Measurements from ENCODE around the gene MTA2. TPM values are rescaled to one million over a fixed set of nuclear protein-coding genes. Genes with fewer than 3 reads are reported as not detected.
A peak's percentile ranks its signal among the peaks of the same experiment; 100 is the strongest.

Gene MTA2
- total and polyA plus RNA-seq, 10 of the 15 experiments (the other 5 are each of a cell fraction or from before 2014, with no cell fraction given) = 6.7 to 201 (median 113) TPM

DNA sequence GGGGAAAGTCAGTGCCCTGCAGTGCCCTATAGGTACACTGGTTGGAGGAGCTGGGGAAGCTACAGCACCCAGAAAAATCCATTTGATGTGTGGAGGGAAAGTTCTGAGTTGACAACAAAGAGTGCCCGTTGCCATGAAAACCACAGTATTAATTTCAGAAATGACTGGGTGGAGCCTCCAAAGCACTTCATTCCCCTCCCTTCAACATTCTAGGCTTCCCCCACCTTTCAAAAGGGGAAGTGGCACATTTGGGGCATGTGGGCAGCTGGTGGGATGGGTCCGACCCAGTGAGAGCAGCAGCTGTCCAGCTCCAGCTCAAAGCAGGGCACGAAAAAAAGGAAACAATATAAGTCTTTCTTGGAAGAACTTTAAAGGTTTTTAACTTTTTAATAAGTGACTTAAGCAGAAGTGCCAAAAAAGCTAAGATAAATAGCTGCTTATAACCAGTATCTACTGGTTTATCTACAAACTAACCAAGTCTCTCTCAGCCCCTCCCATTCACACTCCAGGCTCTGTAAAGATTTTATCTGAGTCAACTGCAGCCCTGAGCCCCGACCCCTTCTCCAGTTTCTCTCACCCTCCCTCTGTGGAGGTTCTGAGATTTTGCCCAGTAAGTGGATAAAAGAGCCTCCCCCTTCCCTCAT, 46.1 kb downstream of the MTA2 start:
- RAD21 ChIA-PET (ENCODE audit: unreplicated experiment) = interaction anchor here (0.9 to 13.9 kb wide), 9 partner anchors 10 to 286 kb away, joined by 3 to 313 read pairs (median 4); partner anchors contain the start of genes AHNAK, C11orf98, CSKMT and EEF1G
- Histone ChIP-seq H3K9ac (ENCODE audit: control insufficient read depth, insufficient read depth, low read length) (peak overlapping the region; percentile 82), H3K9me3 (replicated peaks; ENCODE audit: control insufficient read depth, insufficient read depth, low read length) (no peaks in the 10 kb centered on the region), H3K4me3 (peak overlapping the region; percentile 42), H3K27ac (ENCODE audit: control insufficient read depth, insufficient read depth) (peak overlapping the region; percentile 99), H4K20me1 (ENCODE audit: control insufficient read depth, insufficient read depth) (no peaks in the 10 kb centered on the region), H2AFZ (ENCODE audit: control insufficient read depth, low read depth, low read length) (no peak overlapping the region), H3K36me3 (ENCODE audit: control insufficient read depth in 2 of 2, insufficient read depth in 2 of 2, low read length in 1 of 2) (peaks cover 8 to 12% of the 10 kb centered on the region in 2 experiments; a peak in 3 of 4 replicates), H3K4me1 (ENCODE audit: control insufficient read depth, insufficient read depth, low read length) (peaks cover 91% of the 10 kb centered on the region), H3K4me2 (ENCODE audit: control insufficient read depth, insufficient read depth) (peak overlapping the region; percentile 86), H3K79me2 (ENCODE audit: control insufficient read depth, insufficient read depth, low read length) (no peaks in the 10 kb centered on the region; the same call in 1 of the 2 replicates), H3K27me3 (replicated peaks in 1 of 2; ENCODE audit: control insufficient read depth in 2 of 2, insufficient read depth in 2 of 2, low read length in 1 of 2) (no peaks in the 10 kb centered on the region)
- WGBS (ENCODE audit: insufficient coverage, insufficient replicate concordance, low lambda C conversion rate, missing lambda C conversion rate) = 0% methylated on average over 4 of the region's 4 CpGs
- POLR2A ChIA-PET = interaction anchor here (0.7 to 11.4 kb wide), 9 partner anchors 11 to 293 kb away, joined by 3 to 188 read pairs (median 3); partner anchors contain the start of genes AHNAK, B3GAT3, C11orf98 and CSKMT
- peak; percentile 94 for FAIRE-seq
- SMC1A ChIA-PET (ENCODE audit: uncharacterized antibody, unreplicated experiment) = interaction anchor here (1.0 to 11.4 kb wide), 6 partner anchors 12 to 127 kb away, joined by 3 to 212 read pairs (median 6); partner anchors contain the start of genes C11orf98 and CSKMT
- BruUV-seq (replicated peaks) = TSS peak; percentile 78
- CTCF ChIA-PET = interaction anchor here (0.7 to 7.5 kb wide), 9 partner anchors 10 to 286 kb away, joined by 3 to 246 read pairs (median 4); partner anchors contain the start of gene TUT1
- peak; percentile 72 for ATAC-seq
- intact Hi-C loops (cut with micrococcal nuclease; ENCODE audit: unreplicated experiment) (loop anchor here (2.0 kb wide), 1 partner anchor 15 kb away; no protein-coding TSS in a partner anchor), in situ Hi-C loops (cut with MboI) (loop anchor here (10.0 kb wide), 1 partner anchor 131 kb away; no protein-coding TSS in a partner anchor)
- DNase-seq (ENCODE audit: low read depth, low spot score) = peak; percentile 92
- TF ChIP-seq, protein P1, sequence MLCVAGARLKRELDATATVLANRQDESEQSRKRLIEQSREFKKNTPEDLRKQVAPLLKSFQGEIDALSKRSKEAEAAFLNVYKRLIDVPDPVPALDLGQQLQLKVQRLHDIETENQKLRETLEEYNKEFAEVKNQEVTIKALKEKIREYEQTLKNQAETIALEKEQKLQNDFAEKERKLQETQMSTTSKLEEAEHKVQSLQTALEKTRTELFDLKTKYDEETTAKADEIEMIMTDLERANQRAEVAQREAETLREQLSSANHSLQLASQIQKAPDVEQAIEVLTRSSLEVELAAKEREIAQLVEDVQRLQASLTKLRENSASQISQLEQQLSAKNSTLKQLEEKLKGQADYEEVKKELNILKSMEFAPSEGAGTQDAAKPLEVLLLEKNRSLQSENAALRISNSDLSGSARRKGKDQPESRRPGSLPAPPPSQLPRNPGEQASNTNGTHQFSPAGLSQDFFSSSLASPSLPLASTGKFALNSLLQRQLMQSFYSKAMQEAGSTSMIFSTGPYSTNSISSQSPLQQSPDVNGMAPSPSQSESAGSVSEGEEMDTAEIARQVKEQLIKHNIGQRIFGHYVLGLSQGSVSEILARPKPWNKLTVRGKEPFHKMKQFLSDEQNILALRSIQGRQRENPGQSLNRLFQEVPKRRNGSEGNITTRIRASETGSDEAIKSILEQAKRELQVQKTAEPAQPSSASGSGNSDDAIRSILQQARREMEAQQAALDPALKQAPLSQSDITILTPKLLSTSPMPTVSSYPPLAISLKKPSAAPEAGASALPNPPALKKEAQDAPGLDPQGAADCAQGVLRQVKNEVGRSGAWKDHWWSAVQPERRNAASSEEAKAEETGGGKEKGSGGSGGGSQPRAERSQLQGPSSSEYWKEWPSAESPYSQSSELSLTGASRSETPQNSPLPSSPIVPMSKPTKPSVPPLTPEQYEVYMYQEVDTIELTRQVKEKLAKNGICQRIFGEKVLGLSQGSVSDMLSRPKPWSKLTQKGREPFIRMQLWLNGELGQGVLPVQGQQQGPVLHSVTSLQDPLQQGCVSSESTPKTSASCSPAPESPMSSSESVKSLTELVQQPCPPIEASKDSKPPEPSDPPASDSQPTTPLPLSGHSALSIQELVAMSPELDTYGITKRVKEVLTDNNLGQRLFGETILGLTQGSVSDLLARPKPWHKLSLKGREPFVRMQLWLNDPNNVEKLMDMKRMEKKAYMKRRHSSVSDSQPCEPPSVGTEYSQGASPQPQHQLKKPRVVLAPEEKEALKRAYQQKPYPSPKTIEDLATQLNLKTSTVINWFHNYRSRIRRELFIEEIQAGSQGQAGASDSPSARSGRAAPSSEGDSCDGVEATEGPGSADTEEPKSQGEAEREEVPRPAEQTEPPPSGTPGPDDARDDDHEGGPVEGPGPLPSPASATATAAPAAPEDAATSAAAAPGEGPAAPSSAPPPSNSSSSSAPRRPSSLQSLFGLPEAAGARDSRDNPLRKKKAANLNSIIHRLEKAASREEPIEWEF (IDR thresholded peaks at IDR 0.05; ENCODE audit: insufficient replicate concordance, low read depth, low read length) = no peak
- TF ChIP-seq YBX1 (IDR thresholded peaks at IDR 0.05) (no peak), CHD4 (IDR thresholded peaks at IDR 0.05) (no peak), MTA2 (IDR thresholded peaks at IDR 0.05; ENCODE audit: low read depth) (peak; percentile 89), EP300 (IDR thresholded peaks at IDR 0.05; ENCODE audit: borderline replicate concordance in 1 of 2, control insufficient read depth in 1 of 2, low read depth in 2 of 2, low read length in 2 of 2) (peak; percentile 91 to 93), CEBPB (IDR thresholded peaks at IDR 0.05; ENCODE audit: borderline replicate concordance in 1 of 2, low read depth in 2 of 2, low read length in 2 of 2) (no peak), SREBF1 (IDR thresholded peaks at IDR 0.05; ENCODE audit: low read length) (no peak), IRF4 (IDR thresholded peaks at IDR 0.05; ENCODE audit: low read depth, low read length) (peak; percentile 94), ASH2L (IDR thresholded peaks at IDR 0.05; ENCODE audit: borderline replicate concordance, low read depth) (no peak), ZNF24 (IDR thresholded peaks at IDR 0.05) (no peak), SMAD5 (IDR thresholded peaks at IDR 0.05; ENCODE audit: low read depth) (no peak), BHLHE40 (IDR thresholded peaks at IDR 0.05; ENCODE audit: borderline replicate concordance in 1 of 2, low read depth in 2 of 2, low read length in 1 of 2) (peak; percentile 70 to 73), DPF2 (IDR thresholded peaks at IDR 0.05) (peak; percentile 93), CHD1 (IDR thresholded peaks at IDR 0.05; ENCODE audit: low read depth, low read length) (no peak)
- TF ChIP-seq, protein P2, sequence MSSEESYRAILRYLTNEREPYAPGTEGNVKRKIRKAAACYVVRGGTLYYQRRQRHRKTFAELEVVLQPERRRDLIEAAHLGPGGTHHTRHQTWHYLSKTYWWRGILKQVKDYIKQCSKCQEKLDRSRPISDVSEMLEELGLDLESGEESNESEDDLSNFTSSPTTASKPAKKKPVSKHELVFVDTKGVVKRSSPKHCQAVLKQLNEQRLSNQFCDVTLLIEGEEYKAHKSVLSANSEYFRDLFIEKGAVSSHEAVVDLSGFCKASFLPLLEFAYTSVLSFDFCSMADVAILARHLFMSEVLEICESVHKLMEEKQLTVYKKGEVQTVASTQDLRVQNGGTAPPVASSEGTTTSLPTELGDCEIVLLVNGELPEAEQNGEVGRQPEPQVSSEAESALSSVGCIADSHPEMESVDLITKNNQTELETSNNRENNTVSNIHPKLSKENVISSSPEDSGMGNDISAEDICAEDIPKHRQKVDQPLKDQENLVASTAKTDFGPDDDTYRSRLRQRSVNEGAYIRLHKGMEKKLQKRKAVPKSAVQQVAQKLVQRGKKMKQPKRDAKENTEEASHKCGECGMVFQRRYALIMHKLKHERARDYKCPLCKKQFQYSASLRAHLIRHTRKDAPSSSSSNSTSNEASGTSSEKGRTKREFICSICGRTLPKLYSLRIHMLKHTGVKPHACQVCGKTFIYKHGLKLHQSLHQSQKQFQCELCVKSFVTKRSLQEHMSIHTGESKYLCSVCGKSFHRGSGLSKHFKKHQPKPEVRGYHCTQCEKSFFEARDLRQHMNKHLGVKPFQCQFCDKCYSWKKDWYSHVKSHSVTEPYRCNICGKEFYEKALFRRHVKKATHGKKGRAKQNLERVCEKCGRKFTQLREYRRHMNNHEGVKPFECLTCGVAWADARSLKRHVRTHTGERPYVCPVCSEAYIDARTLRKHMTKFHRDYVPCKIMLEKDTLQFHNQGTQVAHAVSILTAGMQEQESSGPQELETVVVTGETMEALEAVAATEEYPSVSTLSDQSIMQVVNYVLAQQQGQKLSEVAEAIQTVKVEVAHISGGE (CRISPR knock-in tag; IDR thresholded peaks at IDR 0.05) = no peak

Measured in GM12878 (cell line).